Mucosa of rectum (tissue), 2 donors: ENCODE data around the gene BMP7.
"Not testable (repeated sequence)": the region's sequence is repeated elsewhere in the genome, so short reads cannot be mapped to it uniquely, and the experiment has no call there.

Source experiments
- H3K27ac ChIP-seq, 2 donors: one replicate each; pipeline ENCODE4 v1.7.0; 2013; ENCODE audit warnings: inconsistent platforms in 2 of 2, low read depth in 2 of 2, low read length in 2 of 2
- H3K27me3 ChIP-seq, 2 donors: one replicate each; pipeline ENCODE4 v1.7.0; 2013; ENCODE audit warnings: low read length in 2 of 2; ENCODE audit not compliant: control insufficient read depth in 2 of 2, insufficient read depth in 2 of 2
- H3K36me3 ChIP-seq, 2 donors: one replicate each; pipeline ENCODE4 v1.7.0; 2013; ENCODE audit warnings: low read length in 2 of 2; ENCODE audit not compliant: control insufficient read depth in 2 of 2, insufficient read depth in 2 of 2
- H3K4me1 ChIP-seq, 2 donors: one replicate each; pipeline ENCODE4 v1.7.0; 2013; ENCODE audit warnings: low read length in 2 of 2, mild to moderate bottlenecking in 1 of 2; ENCODE audit not compliant: control insufficient read depth in 2 of 2, insufficient read depth in 2 of 2
- H3K4me3 ChIP-seq, 2 donors: one replicate each; pipeline ENCODE4 v1.7.0; 2013; ENCODE audit warnings: low read length in 2 of 2
- H3K9ac ChIP-seq, 2 donors: one replicate each; pipeline ENCODE4 v1.7.0; 2013; ENCODE audit warnings: low read length in 2 of 2, low read depth in 1 of 2, mild to moderate bottlenecking in 1 of 2
- H3K9me3 ChIP-seq, 2 donors: one replicate each; pipeline ENCODE4 v1.7.0; 2013; ENCODE audit warnings: low read length in 2 of 2; ENCODE audit not compliant: control insufficient read depth in 2 of 2
- donor health status: healthy.
- donor health status: Normal muscosa, but diverticular disease.

Gene BMP7

DNA sequence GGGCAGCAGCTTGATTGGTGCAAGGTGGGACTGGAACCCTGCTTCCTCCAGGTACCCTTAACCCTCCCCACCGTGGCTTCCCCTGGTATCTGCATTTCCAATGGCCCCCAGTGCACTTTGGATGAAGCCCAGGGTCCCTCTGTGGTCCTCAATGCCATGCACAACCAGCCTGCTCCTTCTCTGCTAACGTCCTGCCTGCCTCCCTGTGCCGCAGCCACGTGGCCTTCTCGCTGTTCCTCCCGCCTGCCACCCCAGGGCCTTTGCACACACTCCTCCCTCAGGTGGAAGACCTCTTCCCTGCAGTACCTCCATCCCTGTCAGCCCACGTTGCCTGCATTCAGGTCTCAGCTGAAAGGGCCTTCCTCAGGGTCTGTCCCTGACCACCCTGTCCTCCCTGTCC is 101.6 kb downstream of the BMP7 start:
- no peaks in the 10 kb centered on the region for H3K36me3 ChIP-seq
- no peaks in the 10 kb centered on the region for H3K9me3 ChIP-seq
- no peak overlapping the region for H3K9ac ChIP-seq
- H3K27me3 ChIP-seq: no peaks in the 10 kb centered on the region
- H3K27ac ChIP-seq: no peak overlapping the region
- peaks cover 0 to 6% of the 10 kb centered on the region in 2 donors for H3K4me1 ChIP-seq
- H3K4me3 ChIP-seq: no peak overlapping the region

DNA sequence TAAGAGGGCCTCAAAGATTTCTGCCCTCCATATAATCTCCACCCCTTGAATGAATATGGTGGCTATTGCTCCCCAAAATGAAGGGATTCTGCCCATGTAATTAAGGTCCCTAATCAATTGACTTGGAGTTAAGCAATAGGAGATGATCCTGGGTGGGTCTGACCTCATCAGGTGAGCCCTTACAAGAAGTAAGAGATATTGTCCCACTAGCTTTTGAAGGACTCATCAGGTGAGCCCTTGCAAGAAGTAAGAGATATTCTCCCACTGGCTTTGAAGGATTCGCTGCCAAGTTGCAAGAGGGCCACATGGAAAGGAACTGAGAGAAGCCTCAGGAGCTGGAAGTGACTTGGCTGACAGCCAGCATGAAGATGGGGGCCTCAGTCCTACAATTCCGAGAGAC is 103.4 kb downstream of the BMP7 start:
- H3K36me3 ChIP-seq: no peaks in the 10 kb centered on the region
- no peak overlapping the region for H3K4me3 ChIP-seq
- H3K27me3 ChIP-seq: no peaks in the 10 kb centered on the region
- H3K9me3 ChIP-seq: no peaks in the 10 kb centered on the region
- H3K27ac ChIP-seq: no peak overlapping the region
- H3K9ac ChIP-seq: no peak overlapping the region
- H3K4me1 ChIP-seq: peaks cover 0 to 6% of the 10 kb centered on the region in 2 donors

DNA sequence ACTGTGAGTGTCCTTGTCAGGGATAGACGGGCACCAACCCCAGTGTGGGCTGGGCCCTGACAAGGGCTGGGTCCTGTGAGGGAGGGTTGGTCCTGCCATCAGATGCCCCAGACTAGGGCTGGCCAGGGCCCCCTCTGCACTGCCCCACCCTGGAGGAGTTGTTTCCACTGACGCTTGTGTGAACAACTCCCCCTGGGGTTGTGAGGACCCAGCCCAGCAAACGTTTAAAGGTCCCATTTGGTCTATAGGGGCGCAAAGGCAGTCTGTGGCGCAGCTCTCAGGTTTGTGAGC is 104.1 kb downstream of the BMP7 start:
- Histone ChIP-seq H3K27ac (no peak overlapping the region), H3K36me3 (no peaks in the 10 kb centered on the region), H3K4me3 (no peak overlapping the region), H3K9ac (no peak overlapping the region), H3K27me3 (no peaks in the 10 kb centered on the region), H3K9me3 (no peaks in the 10 kb centered on the region), H3K4me1 (no peaks in the 10 kb centered on the region)

DNA sequence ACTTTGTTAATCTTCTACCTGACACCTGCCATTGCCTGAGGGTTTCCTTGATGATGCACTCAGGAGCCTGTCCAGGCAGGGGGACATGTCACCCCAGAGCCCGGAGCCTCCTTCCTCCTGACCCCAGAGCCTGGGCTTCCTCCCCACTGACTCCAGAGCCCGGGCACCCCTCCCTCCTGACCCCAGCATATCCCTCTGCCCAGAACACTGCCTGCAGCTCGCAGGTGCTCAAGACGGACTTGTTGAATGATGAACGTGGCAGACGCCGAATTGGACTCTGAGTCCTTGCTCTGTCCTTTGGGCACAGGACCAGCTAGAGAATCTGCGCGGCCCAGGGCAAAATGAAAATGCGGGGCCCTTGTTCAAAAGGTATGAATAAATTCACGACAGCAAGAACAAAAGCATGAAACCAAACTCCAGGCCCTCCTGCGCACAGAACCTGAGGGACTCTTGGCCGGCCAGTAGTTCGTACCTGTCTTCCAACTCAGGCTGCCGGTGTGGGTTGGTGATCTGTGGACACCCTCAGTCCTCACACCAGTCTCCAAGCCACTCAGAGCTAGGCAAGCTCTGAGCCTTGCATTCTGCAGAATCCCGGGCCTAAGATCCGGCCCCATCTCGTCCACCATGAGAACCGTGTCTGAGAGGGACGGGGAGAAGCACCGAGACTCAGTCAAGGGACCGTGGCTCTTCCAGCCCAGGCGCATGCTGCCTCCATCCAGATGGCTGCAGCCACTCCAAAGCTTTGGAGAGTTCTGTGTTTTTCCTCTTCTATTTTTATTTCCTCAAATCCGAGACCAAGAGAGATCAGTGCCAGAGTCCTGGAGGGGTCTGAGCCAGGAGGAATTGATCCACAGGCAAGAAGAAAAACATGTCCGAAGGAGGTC is 104.7 kb downstream of the BMP7 start:
- Histone ChIP-seq H3K36me3 (no peaks in the 10 kb centered on the region), H3K4me1 (no peaks in the 10 kb centered on the region), H3K4me3 (no peak overlapping the region), H3K27ac (no peak overlapping the region), H3K9me3 (no peaks in the 10 kb centered on the region), H3K27me3 (no peaks in the 10 kb centered on the region), H3K9ac (no peak overlapping the region)

DNA sequence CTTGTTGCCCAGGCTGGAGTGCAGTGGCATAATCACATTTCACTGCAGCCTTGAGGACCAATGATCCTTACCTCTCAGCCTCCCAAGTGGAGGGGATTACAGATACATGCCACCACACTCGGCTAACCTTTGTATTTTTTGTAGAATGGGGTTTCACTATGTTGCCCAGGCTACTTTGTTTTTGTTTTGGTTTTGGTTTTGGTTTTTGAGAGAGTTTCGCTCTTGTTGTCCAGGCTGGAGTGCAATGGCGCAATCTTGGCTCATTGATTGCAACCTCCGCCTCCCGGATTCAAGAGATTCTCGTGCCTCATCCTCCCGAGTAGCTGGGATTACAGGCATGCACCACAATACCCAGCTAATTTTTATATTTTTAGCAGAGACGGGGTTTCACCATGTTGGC is 105.5 kb downstream of the BMP7 start:
- H3K4me3 ChIP-seq: no peak overlapping the region
- H3K9me3 ChIP-seq: no peaks in the 10 kb centered on the region
- no peaks in the 10 kb centered on the region for H3K27me3 ChIP-seq
- no peak overlapping the region for H3K9ac ChIP-seq
- no peaks in the 10 kb centered on the region for H3K4me1 ChIP-seq
- H3K27ac ChIP-seq: no peak overlapping the region
- H3K36me3 ChIP-seq: no peaks in the 10 kb centered on the region

DNA sequence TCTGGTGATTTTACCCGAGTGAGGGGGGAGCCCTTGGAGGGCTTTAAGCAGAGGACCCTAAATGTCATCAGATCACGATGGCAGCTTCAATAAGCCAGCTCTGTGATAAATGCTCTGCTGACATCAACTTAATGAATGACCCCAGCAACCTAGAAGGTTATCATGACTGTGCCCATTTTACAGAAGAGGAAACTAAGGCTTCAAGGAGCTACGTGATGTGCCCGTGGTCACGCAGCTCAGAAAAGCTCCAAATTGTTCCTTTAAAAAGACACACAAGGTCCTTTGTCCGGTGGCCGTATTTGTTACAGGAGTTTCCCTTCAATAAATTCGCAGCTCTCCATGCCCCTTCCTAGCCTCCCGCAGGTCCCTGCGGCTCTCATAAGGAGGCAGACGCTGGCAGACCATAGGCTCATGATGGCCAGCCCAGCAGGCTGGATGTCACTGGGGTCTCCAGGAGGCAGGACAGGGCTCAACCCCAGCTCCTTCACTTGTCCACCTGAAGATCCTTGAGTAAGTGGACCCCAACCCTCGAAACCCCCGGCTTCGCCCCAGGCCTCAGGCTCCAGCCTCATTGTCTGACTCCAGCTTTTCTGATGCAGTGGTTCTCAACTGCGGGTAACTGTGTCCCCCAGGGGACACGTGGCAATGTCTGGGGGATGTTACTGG is 106.4 kb downstream of the BMP7 start:
- no peaks in the 10 kb centered on the region for H3K9me3 ChIP-seq
- no peak overlapping the region for H3K4me3 ChIP-seq
- H3K36me3 ChIP-seq: no peaks in the 10 kb centered on the region
- no peak overlapping the region for H3K27ac ChIP-seq
- no peaks in the 10 kb centered on the region for H3K4me1 ChIP-seq
- H3K27me3 ChIP-seq: no peaks in the 10 kb centered on the region
- no peak overlapping the region for H3K9ac ChIP-seq

DNA sequence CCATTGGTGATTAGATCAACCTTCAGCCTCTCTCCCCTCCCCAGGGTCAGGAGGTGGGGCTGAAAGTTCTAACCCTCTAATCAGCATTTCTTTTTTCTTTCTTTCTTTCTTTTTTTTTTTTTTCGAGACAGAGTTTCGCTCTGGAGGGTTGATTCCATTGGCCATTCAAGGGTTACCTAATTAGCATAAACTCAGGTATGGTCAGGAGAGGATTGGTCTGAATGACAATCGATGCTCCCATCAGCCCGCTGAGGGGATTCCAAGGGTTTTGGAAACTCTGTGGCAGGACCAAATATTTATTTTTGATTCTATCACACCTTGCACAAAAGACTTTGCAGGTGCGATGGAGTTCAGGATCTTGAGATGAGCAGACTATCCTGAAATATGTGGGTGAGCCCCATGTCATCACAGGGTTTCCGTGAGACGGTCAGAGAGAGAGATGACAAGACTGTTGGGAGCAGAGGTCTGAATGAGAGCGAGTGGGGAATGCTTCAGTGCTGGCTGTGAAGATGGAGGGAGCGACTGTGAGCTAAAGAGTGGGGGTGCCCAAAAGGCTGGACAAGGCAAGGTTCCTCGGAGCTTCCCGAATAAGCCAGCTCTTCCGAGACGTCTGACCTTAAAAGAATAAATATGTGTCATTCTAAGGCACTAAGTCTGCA is 107.1 kb downstream of the BMP7 start:
- H3K27me3 ChIP-seq: no peaks in the 10 kb centered on the region
- H3K4me1 ChIP-seq: no peaks in the 10 kb centered on the region
- no peaks in the 10 kb centered on the region for H3K9me3 ChIP-seq
- H3K27ac ChIP-seq: no peak overlapping the region
- H3K36me3 ChIP-seq: no peaks in the 10 kb centered on the region
- H3K4me3 ChIP-seq: no peak overlapping the region
- no peak overlapping the region for H3K9ac ChIP-seq

DNA sequence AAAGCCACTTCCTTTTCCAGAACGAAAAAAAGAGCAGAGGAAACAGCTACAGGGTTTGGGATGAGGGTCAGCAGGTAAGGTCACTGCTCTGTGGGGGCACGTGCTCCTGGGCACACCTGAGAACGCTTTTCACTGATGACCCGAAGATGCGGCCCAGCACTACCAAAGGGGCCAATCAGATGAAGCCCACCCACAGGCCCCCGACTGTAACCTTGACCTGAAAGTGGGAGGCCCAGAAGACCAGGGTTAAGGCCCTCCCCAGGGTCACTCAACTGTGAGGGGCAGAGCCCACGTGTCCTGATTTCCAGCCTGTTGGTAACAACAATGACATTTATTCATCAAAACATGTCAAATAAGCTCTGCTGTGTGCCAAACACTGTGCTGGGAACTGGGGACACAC is 108.0 kb downstream of the BMP7 start:
- H3K9me3 ChIP-seq: no peaks in the 10 kb centered on the region
- H3K27ac ChIP-seq: no peak overlapping the region
- no peak overlapping the region for H3K9ac ChIP-seq
- no peaks in the 10 kb centered on the region for H3K36me3 ChIP-seq
- no peak overlapping the region for H3K4me3 ChIP-seq
- no peaks in the 10 kb centered on the region for H3K4me1 ChIP-seq
- no peaks in the 10 kb centered on the region for H3K27me3 ChIP-seq

DNA sequence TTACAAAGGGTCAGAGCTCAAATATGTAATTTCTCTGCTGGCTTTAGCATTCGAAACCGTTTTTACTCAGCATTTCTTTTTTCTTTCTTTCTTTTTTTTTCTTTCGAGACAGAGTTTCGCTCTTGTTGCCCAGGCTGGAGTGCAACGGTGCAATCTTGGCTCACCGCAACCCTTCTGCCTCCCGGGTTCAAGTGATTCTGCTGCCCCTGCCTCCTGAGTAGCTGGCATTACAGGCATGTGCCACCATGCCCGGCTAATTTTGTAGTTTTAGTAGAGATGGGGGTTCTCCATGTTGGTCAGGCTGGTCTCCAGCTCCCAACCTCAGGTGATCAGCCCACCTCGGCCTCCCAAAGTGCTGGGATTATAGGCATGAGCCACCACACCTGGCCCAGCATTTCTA is 108.7 kb downstream of the BMP7 start:
- H3K27me3 ChIP-seq, H3K4me3 ChIP-seq, H3K4me1 ChIP-seq, H3K36me3 ChIP-seq, H3K9me3 ChIP-seq, H3K9ac ChIP-seq, H3K27ac ChIP-seq: not testable (repeated sequence)

DNA sequence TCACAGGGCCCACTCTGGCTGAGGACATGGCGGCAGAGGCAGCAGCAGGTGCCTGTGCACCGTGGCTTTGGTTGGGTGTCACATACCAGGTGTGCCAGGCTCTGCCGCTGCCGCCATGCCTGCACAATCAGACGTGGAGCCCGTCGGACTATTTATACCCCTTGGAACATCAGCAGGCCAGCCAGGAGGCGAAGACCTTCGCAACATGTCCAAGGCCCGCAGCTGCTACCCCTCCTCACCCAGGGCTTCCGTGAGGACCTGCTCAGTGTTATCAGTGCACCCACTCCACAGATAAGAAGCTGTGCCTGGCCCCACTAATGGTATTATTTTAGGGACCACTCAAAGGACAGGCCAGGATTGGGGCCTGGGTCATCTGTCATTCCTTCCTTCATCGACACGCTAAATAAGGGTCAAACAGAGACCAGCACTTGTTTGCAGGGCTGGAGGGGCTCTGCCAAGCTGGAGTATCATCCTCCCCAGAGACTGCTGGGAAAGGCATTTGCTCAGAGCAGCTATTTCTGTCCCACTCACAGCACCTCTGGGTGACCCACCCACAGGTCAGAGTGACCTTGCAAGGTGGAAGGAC is 109.2 kb downstream of the BMP7 start:
- H3K9ac ChIP-seq: no peak overlapping the region
- no peak overlapping the region for H3K4me3 ChIP-seq

More for the DNA sequence above, 109.2 kb downstream of the BMP7 start:
- Histone ChIP-seq H3K27ac (no peak overlapping the region), H3K4me1 (no peaks in the 10 kb centered on the region), H3K27me3 (no peaks in the 10 kb centered on the region), H3K9me3 (no peaks in the 10 kb centered on the region), H3K36me3 (no peaks in the 10 kb centered on the region)
